Right lobe of liver (tissue), 6 donors: ENCODE data around the gene NUFIP2. TPM values are rescaled to one million over a fixed set of nuclear protein-coding genes. Genes with fewer than 3 reads are reported as not detected.

Experiments
- ATAC-seq, 4 donors: fragments of 200-7000 bp; cut with Tn5 transposase; one replicate each; pipeline ENCODE4 v1.9.1; 2020; ENCODE audit warnings: mild to moderate bottlenecking in 4 of 4, moderate library complexity in 4 of 4
- DNase-seq, 3 donors: peaks; one replicate each; pipeline ENCODE4 v3.0.0-alpha.2; 2020
- H3K27ac ChIP-seq, 3 donors: fragments of 200-600 bp; one replicate each; pipeline ENCODE4 v1.8.0; 2022
- H3K27me3 ChIP-seq, 2 donors: fragments of 200-600 bp; one replicate each; pipeline ENCODE4 v1.8.0; 2022
- H3K36me3 ChIP-seq, 4 donors: fragments of 200-600 bp; sonication (generic) in 1 of 4; one replicate each; pipeline versions ENCODE4 v1.5.1 to v1.8.0; 2017 to 2022; ENCODE audit warnings: control low read depth in 1 of 4
- H3K4me1 ChIP-seq, 4 donors: fragments of 200-600 bp; sonication (generic) in 1 of 4; one replicate each; pipeline versions ENCODE4 v1.5.1 to v1.8.0; 2017 to 2022; ENCODE audit warnings: control low read depth in 1 of 4
- H3K4me3 ChIP-seq, 3 donors: fragments of 200-600 bp; one replicate each; pipeline ENCODE4 v1.8.0; 2022
- H3K9me3 ChIP-seq, 4 donors: fragments of 200-600 bp; sonication (generic) in 1 of 4; one replicate each; pipeline versions ENCODE4 v1.5.1 to v1.8.0; 2017 to 2022; ENCODE audit warnings: control low read depth in 1 of 4
- POLR2A ChIP-seq: fragments of 450-650 bp; IDR thresholded peaks from one replicate; pipeline ENCODE4 v1.6.1; 2017; ENCODE audit warnings: antibody characterized with exemption, mild to moderate bottlenecking
- WGBS: methylation state at CpG from one replicate; pipeline ENCODE4 v1.1.6; 2018; ENCODE audit warnings: low coverage, low lambda C conversion rate; ENCODE audit not compliant: insufficient coverage; ENCODE audit errors: missing lambda C conversion rate; 5-methylcytosine and 5-hydroxymethylcytosine counted together
- intact Hi-C, 2 donors: fragments of 100-400 bp; cut with DNase I; formaldehyde crosslinking; loops; one replicate each; pipeline versions ENCODE4 v1.11.2 to v1.14.1; 2022
- total RNA-seq, 6 experiments: library from RNA; depleted of rRNA in 2 of 6; stranded (reverse); fragments of >200 nt in 2 of 6; fragmentation: NEBNext Ultra II Directional in 3 of 6; extraction: Animal tissue kit (Norgen Biotek cat#: 25700) in 3 of 6; gene quantifications; one replicate each; pipeline versions ENCODE4 v1.1.0 to v1.2.4, GENCODE V29; 2016 to 2023
- TF ChIP-seq, protein P1 (sequence below), 4 donors: fragments of 200-600 bp in 3 of 4; fragments of 450-650 bp in 1 of 4; IDR thresholded peaks; one replicate each; pipeline versions ENCODE4 v1.5.1 to v1.8.0; 2016 to 2022; ENCODE audit warnings: antibody characterized with exemption in 4 of 4, mild to moderate bottlenecking in 2 of 4
- donor health status: DM: no; HTN: yes; CAD: no.
- donor health status: DM: no; HTN: no; CAD: no.
- donor health status: DM: no; HTN: no; CAD: no.
- donor health status: DM: no; HTN: yes; CAD: no.
- donor health status: DM: no; HTN: yes; CAD: no.

The NUFIP2 gene
- total RNA-seq, 6 experiments from 2014 or later, result 16.1 to 31.2 (median 22.5) TPM

DNA sequence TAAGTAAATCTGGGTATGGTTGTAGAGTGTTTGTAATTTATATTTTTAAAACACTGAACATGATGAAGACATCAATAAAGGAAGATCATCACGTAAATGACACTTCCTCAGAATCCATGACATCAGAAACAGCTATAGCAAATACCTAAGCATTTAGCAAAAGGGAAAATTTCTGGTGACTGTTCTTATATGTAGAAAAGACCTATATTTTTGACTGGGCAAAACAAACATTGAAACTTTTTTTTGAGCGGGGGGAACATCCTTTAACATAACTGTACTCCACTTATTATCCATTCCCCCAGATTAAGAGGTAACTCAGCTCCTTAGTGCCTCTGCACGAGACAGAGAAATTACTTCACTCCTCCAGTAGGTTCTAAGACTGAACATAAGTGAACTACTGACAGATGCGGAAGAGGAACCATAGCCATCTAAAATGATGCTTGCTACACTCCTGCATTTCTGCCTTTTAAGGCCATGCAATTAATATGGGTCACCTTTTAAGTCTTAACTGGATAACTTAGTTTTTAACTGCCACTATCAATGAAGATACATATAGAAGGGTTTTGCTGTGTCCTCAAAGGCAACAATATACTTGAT lies 37.9 kb downstream of the NUFIP2 start:
- TF ChIP-seq, protein P1, sequence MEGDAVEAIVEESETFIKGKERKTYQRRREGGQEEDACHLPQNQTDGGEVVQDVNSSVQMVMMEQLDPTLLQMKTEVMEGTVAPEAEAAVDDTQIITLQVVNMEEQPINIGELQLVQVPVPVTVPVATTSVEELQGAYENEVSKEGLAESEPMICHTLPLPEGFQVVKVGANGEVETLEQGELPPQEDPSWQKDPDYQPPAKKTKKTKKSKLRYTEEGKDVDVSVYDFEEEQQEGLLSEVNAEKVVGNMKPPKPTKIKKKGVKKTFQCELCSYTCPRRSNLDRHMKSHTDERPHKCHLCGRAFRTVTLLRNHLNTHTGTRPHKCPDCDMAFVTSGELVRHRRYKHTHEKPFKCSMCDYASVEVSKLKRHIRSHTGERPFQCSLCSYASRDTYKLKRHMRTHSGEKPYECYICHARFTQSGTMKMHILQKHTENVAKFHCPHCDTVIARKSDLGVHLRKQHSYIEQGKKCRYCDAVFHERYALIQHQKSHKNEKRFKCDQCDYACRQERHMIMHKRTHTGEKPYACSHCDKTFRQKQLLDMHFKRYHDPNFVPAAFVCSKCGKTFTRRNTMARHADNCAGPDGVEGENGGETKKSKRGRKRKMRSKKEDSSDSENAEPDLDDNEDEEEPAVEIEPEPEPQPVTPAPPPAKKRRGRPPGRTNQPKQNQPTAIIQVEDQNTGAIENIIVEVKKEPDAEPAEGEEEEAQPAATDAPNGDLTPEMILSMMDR (IDR thresholded peaks at IDR 0.05), result no peak
- TF ChIP-seq POLR2A, result no peak
- ATAC-seq (peak in 2 of 4 donors; percentile 8 to 27), DNase-seq (no peak)
- Histone ChIP-seq H3K27ac (no peak overlapping the region), H3K9me3 (no peaks in the 10 kb centered on the region), H3K36me3 (peaks cover 0 to 15% (median 5%) of the 10 kb centered on the region in 4 donors), H3K4me3 (no peak overlapping the region), H3K4me1 (peaks cover 0 to 30% (median 6%) of the 10 kb centered on the region in 4 donors), H3K27me3 (no peaks in the 10 kb centered on the region)
- intact Hi-C loops, result no loop called here
- 68% methylated on average over 4 of the region's 4 CpGs for WGBS

DNA sequence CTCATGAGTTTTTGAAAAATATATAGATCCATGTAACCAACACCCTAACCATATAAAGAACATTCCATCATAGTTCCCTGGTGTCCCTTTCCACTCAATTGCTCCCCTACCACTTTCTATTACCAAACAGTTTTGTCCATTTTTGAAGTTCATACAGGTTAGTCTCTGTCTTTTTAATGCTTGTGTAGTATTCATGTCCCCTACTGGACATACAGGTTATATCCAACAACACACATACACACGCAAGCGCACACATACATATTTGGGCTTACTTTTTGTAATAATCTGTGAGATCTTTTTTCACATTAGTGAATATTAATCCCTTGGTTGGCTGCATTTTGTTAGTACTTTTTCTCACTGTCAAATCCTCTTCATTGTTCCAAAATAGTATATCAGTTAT lies 40.9 kb downstream of the NUFIP2 start:
- no peaks in the 10 kb centered on the region for H3K9me3 ChIP-seq
- no peak overlapping the region for H3K27ac ChIP-seq
- TF ChIP-seq, protein P1 (IDR thresholded peaks at IDR 0.05), result no peak
- TF ChIP-seq POLR2A, result no peak
- intact Hi-C loops, result no loop called here
- no peaks in the 10 kb centered on the region for H3K36me3 ChIP-seq
- no peak overlapping the region for H3K4me3 ChIP-seq
- ATAC-seq (no peak), DNase-seq (no peak)
- no peaks in the 10 kb centered on the region for H3K27me3 ChIP-seq
- peaks cover 0 to 25% (median 5%) of the 10 kb centered on the region in 4 donors for H3K4me1 ChIP-seq
- WGBS, result 85% methylated on average over 2 of the region's 2 CpGs

DNA sequence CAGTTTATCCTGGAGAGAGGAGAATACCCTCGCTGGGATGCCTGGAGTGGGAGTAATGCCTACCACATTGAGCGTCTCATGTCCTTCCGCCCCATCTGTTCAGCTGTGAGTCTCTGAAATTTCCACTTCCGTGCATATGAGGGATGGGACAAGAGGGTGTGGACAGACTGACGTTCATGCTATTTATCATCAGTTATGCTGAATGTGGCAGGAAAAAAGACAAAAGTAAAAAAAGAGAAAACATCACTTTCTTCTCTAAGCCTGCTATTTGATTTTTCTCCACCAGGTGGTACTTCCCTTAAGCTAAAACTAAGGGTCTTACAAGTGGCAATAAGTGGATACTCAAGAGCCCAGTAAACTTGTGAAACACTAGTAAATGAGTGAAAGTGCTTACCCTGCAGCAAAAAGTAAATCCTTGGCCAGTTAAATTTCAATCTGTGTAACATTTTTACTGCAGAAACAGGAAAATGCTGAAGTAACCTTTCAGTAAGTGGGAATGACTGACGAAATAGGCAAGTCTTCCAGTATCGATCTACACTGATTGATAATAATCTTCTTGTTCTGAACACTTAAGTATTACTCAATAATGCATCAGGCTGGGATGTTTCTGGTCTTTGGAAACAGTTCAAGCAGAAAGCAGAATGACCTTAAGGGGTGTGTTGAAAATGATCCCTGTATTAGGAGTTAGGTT lies 41.7 kb downstream of the NUFIP2 start:
- Histone ChIP-seq H3K4me3 (no peak overlapping the region), H3K36me3 (no peaks in the 10 kb centered on the region), H3K27ac (no peak overlapping the region), H3K27me3 (no peaks in the 10 kb centered on the region), H3K9me3 (no peaks in the 10 kb centered on the region), H3K4me1 (peaks cover 0 to 19% (median 1%) of the 10 kb centered on the region in 4 donors)
- WGBS, result 64% methylated on average over 7 of the region's 7 CpGs
- intact Hi-C loops, result no loop called here
- peak in 2 of 4 donors; percentile 21 to 37 for ATAC-seq
- TF ChIP-seq, protein P1 (IDR thresholded peaks at IDR 0.05), result peak; percentile 10 to 28 (median 26)
- no peak for TF ChIP-seq POLR2A
- no peak for DNase-seq

DNA sequence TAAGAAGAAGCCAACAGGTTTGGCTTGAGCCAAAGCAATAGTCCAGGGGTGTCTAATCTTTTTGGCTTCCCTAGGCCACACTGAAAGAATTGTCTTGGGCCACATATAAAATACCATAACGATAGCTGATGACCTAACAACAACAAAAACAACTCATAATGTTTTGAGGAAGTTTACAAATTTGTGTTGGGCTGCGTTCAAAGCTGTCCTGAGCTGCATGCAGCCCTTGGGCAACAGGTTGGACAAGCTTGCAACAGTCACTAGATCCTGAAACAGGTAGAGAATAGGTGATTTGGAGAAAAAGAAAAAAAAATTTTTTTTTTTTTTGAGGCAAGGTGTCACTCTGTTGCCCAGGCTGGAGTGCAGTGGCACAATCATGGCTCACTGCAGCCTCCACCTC lies 42.8 kb downstream of the NUFIP2 start:
- ATAC-seq (no peak), DNase-seq (no peak)
- TF ChIP-seq, protein P1 (IDR thresholded peaks at IDR 0.05), result no peak
- TF ChIP-seq POLR2A, result no peak
- Histone ChIP-seq H3K4me1 (peaks cover 0 to 11% (median 0%) of the 10 kb centered on the region in 4 donors), H3K27me3 (no peaks in the 10 kb centered on the region), H3K27ac (no peak overlapping the region), H3K4me3 (no peak overlapping the region), H3K9me3 (no peaks in the 10 kb centered on the region), H3K36me3 (no peaks in the 10 kb centered on the region)
- intact Hi-C loops, result no loop called here
- WGBS, result 60% methylated on average over 2 of the region's 2 CpGs
